Dedifferentiated amniotic fluid mesenchymal stem cell (primary cell): ENCODE measurements around the gene PLEKHH3.
"Not testable (repeated sequence)": the region's sequence is repeated elsewhere in the genome, so short reads cannot be mapped to it uniquely, and the experiment has no call there.

Experiments
- DNase-seq: peaks from one replicate; pipeline ENCODE4 v3.0.0-alpha.2; 2016; ENCODE audit errors: extremely low spot score

PLEKHH3 gene

DNA sequence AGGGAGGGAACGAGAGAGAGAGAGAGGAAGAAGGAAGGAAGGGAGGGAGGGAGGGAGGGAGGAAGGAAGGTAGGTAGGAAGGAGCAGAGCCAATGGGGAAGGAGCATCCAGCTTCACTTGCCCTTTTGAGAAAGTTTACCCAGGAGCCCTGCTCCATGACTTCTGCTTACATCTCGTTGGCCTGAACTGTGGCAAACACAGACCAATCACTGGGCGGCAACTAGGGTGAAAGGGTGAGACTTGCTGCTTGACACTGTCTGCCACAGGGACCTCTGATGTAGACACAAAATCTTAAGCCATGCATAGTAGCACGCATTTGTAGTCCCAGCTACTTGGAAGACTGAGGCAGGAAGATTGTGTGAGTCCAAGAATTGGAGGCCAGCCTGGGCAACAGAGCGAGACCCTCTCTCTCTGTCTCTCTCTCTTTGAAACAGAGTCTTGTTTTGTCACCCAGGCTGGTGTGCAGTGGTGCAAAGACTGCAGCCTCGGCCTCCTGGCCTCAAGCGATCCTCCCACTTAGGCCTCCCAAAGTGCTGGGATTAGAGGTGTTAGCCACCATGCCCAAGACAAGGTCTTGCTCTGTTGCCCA lies 37.2 kb downstream of the PLEKHH3 start:
- no peak for DNase-seq

GRCh38 chr17:42632949-42633444 lies 43.8 kb downstream of the PLEKHH3 start:
- no peak for DNase-seq

GRCh38 chr17:42629411-42630009 lies 47.3 kb downstream of the PLEKHH3 start:
- DNase-seq = no peak

DNA sequence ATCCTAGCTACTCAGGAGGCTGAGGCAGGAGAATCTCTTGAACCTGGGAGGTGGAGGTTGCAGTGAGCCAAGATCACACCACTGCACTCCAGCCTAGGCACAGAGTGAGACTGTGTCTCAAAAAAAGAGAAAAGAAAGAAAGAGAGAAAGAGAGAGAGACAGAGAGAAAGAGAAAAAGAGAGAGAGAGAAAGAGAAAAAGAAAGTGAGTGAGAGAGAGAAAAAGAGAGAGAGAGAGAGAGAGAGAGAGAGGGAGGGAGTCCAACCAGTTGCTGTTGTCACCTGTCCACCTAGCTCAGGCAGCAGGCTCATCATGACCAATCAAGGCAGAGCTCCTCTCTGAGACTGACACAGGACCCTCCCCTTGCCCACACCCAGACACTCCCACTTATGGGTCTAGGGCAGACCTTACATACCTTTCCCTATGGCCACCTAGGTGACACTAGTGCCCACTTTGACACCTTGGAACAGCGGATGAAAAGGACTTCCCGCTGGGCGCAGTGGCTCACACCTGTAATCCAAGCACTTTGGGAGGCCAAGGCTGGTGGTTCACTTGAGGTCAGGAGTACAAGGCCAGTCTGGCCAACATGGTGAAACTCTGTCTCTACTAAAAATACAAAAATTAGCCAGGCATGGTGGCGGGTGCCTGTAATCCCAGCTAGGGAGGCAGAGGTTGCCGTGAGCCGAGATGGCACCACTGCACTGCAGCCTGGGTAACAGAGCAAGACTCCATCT lies 49.6 kb downstream of the PLEKHH3 start:
- not testable (repeated sequence) for DNase-seq

- DNase-seq = no peak
These were observed 52.8 kb downstream of the PLEKHH3 start for GRCh38 chr17:42623732-42624596.

- DNase-seq = no peak
These were observed 53.5 kb downstream of the PLEKHH3 start for GRCh38 chr17:42623271-42623670.

DNA sequence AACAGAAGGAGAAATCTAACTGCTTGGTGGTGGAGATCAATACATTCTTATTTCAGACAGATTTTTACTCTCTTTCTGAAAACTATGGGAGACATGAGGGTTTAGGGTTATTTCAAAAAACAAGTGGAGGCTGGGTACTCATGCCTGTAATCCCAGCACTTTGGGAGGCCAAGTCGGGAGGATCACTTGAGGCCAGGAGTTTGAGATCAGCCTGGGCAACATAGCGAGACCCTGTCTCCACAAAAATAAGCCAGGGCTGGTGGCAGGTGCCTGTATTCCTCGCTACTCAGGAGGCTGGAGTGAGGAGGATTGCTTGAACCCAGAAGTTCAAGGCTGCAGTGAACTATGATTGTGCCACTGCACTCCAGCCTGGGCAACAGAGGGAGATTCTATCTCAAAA lies 54.8 kb downstream of the PLEKHH3 start:
- DNase-seq = not testable (repeated sequence)

- DNase-seq = no peak
These were observed 58.2 kb downstream of the PLEKHH3 start for GRCh38 chr17:42618442-42619150.

DNA sequence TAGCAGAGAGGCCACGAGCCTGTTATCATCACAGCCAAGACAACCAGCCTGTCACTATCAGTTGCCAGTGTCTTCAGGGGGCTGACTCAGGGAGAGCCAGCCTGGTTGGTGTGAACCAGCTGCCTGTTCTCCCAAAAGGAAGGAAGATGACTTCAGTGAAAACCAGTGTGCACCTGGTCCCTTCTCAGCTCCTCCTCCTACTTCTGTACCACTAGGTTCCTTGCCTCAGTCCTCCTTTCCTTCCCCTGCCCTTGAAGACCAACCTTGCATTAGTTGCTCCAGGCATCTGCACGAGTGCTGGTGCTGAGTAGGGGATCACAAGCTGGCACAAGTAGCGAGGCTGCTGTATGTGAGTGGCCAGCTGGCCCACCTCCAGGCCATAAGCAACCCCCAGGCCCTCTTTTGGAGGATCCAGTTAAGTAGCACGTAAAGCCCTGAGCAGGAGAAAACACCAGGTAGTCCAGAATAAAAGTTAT lies 58.8 kb downstream of the PLEKHH3 start:
- no peak for DNase-seq
